PC-9 (cell line): ENCODE data around the gene C1orf105. TPM values are rescaled to one million over a fixed set of nuclear protein-coding genes. Genes with fewer than 3 reads are reported as not detected.

ENCODE experiments used
- BruUV-seq: library from RNA; stranded (reverse); fragments of 400-500 nt; replicated peaks from 2 replicates; lab custom pipeline; 2021; lab: Mats Ljungman, UMichigan
- CTCF ChIA-PET: fragments of 300-600 bp; sonication (Branson Sonifier 250); formaldehyde crosslinking; loops from one replicate; lab custom pipeline; 2022; ENCODE audit warnings: antibody characterized with exemption; lab: Charles Lee
- POLR2A ChIA-PET: fragments of 300-600 bp; sonication (Branson Sonifier 250); formaldehyde crosslinking; loops from one replicate; lab custom pipeline; 2022; ENCODE audit warnings: antibody characterized with exemption; ENCODE audit not compliant: unreplicated experiment; lab: Charles Lee
- DNase-seq, 2 experiments: peaks; one replicate each; pipeline versions ENCODE4 v3.0.0 to v3.0.0-alpha.2; 2015 to 2022; ENCODE audit warnings: mixed read lengths in 1 of 2
- H2AFZ ChIP-seq: fragments of 200-600 bp; sonication (generic); 2 replicates; pipeline ENCODE4 v1.8.1; 2017; ENCODE audit warnings: antibody characterized with exemption
- H3F3A ChIP-seq: fragments of 200-600 bp; sonication (generic); 2 replicates; pipeline ENCODE4 v1.8.1; 2017; ENCODE audit warnings: antibody characterized with exemption, mild to moderate bottlenecking, low read depth; ENCODE audit not compliant: insufficient read depth
- H3K27ac ChIP-seq: fragments of 200-600 bp; sonication (generic); 2 replicates; pipeline ENCODE4 v1.6.1; 2016; ENCODE audit warnings: mixed run types
- H3K27me3 ChIP-seq: fragments of 200-600 bp; sonication (generic); 2 replicates; pipeline ENCODE4 v1.6.1; 2016; ENCODE audit warnings: low read depth, mixed run types; ENCODE audit not compliant: insufficient read depth
- H3K36me3 ChIP-seq: fragments of 200-600 bp; sonication (generic); 2 replicates; pipeline ENCODE4 v1.6.1; 2016; ENCODE audit warnings: low read depth, mixed run types
- H3K4me1 ChIP-seq: fragments of 200-600 bp; sonication (generic); replicated peaks from 2 replicates; pipeline ENCODE4 v1.6.1; 2016; ENCODE audit warnings: mixed run types; ENCODE audit not compliant: insufficient read depth
- H3K4me2 ChIP-seq: fragments of 200-600 bp; sonication (generic); 2 replicates; pipeline ENCODE4 v1.6.1; 2017; ENCODE audit warnings: mixed run types
- H3K4me3 ChIP-seq: fragments of 200-600 bp; sonication (generic); 2 replicates; pipeline ENCODE4 v1.6.1; 2016; ENCODE audit warnings: mixed run types
- H3K79me2 ChIP-seq: fragments of 200-600 bp; sonication (generic); 2 replicates; pipeline ENCODE4 v1.6.1; 2017; ENCODE audit warnings: low read depth, mixed run types
- H3K9me2 ChIP-seq: fragments of 200-600 bp; sonication (generic); 2 replicates; pipeline ENCODE4 v1.8.1; 2017; ENCODE audit warnings: mild to moderate bottlenecking; ENCODE audit not compliant: insufficient read depth
- H3K9me3 ChIP-seq: fragments of 200-600 bp; sonication (generic); 2 replicates; pipeline ENCODE4 v1.8.1; 2016; ENCODE audit warnings: low read depth; ENCODE audit not compliant: insufficient read depth
- H4K20me1 ChIP-seq: fragments of 200-600 bp; sonication (generic); 2 replicates; pipeline ENCODE4 v1.8.1; 2017; ENCODE audit not compliant: insufficient read depth
- CTCF ChIP-seq: fragments of 200-600 bp; sonication (generic); conservative IDR thresholded peaks from 2 replicates; pipeline ENCODE4 v1.6.1; 2017; ENCODE audit warnings: mixed run types, antibody characterized with exemption, mild to moderate bottlenecking, moderate library complexity
- EZH2 ChIP-seq: fragments of 200-600 bp; sonication (generic); IDR thresholded peaks from 2 replicates; pipeline ENCODE4 v1.8.0; 2017; ENCODE audit warnings: antibody characterized with exemption, low read depth
- intact Hi-C: fragments of 100-400 bp; cut with micrococcal nuclease; formaldehyde crosslinking; loops from one replicate; pipeline ENCODE4 v1.10.0; 2022; ENCODE audit not compliant: unreplicated experiment
- total RNA-seq: library from RNA; stranded (reverse); gene quantifications from 2 replicates; pipeline ENCODE4 v1.2.3, GENCODE V29; 2021

C1orf105 gene
- total RNA-seq, 1 experiment from 2014 or later, result not detected

- Histone ChIP-seq H3K9me3 (peaks cover 5% of the 10 kb centered on the region; the same call in 1 of the 2 replicates), H4K20me1 (no peaks in the 10 kb centered on the region), H3K27ac (no peak overlapping the region), H3F3A (0 out of 2 replicates have a peak, but pooled peaks cover 4% of the 10 kb centered on the region), H3K79me2 (no peaks in the 10 kb centered on the region), H3K4me2 (no peak overlapping the region), H3K4me1 (peaks cover 16% of the 10 kb centered on the region), H3K36me3 (no peaks in the 10 kb centered on the region), H3K27me3 (no peaks in the 10 kb centered on the region), H2AFZ (no peak overlapping the region), H3K4me3 (no peak overlapping the region), H3K9me2 (no peaks in the 10 kb centered on the region)
- ChIA-PET CTCF (no interaction called here), POLR2A (no interaction called here)
- intact Hi-C loops, result no loop called here
- no peak for DNase-seq
- TF ChIP-seq EZH2, result no peak
- TF ChIP-seq CTCF, result no peak
- BruUV-seq, result no TSS peak
These were observed 1.6 kb downstream of the C1orf105 start for GRCh38 chr1:172421974-172422604.

GRCh38 chr1:172423336-172423735 lies 2.9 kb downstream of the C1orf105 start:
- Histone ChIP-seq H3K9me2 (no peaks in the 10 kb centered on the region), H2AFZ (no peak overlapping the region), H3F3A (no peaks in the 10 kb centered on the region), H3K27me3 (no peaks in the 10 kb centered on the region), H3K4me2 (no peak overlapping the region), H3K36me3 (no peaks in the 10 kb centered on the region), H3K27ac (no peak overlapping the region), H3K4me3 (no peak overlapping the region), H4K20me1 (no peaks in the 10 kb centered on the region), H3K4me1 (peaks cover 4% of the 10 kb centered on the region; the same call in 1 of the 2 replicates), H3K79me2 (no peaks in the 10 kb centered on the region), H3K9me3 (peaks cover 2% of the 10 kb centered on the region; the same call in 1 of the 2 replicates)
- DNase-seq, result no peak
- intact Hi-C loops, result no loop called here
- no TSS peak for BruUV-seq
- no peak for TF ChIP-seq EZH2
- TF ChIP-seq CTCF, result no peak
- CTCF ChIA-PET, result no interaction called here
- POLR2A ChIA-PET, result no interaction called here

- Histone ChIP-seq H3F3A (no peaks in the 10 kb centered on the region), H3K4me2 (no peak overlapping the region), H3K79me2 (no peaks in the 10 kb centered on the region), H3K9me2 (no peaks in the 10 kb centered on the region), H3K27ac (no peak overlapping the region), H3K9me3 (no peaks in the 10 kb centered on the region), H2AFZ (no peak overlapping the region), H3K36me3 (no peaks in the 10 kb centered on the region), H3K4me3 (no peak overlapping the region), H3K27me3 (no peaks in the 10 kb centered on the region), H3K4me1 (no peaks in the 10 kb centered on the region), H4K20me1 (no peaks in the 10 kb centered on the region)
- BruUV-seq, result no TSS peak
- TF ChIP-seq CTCF (no peak), EZH2 (no peak)
- POLR2A ChIA-PET, result interaction anchor here (0.5 to 0.7 kb wide), 2 partner anchors 121 to 783 kb away, joined by 3 to 21 read pairs; no protein-coding TSS in a partner anchor
- DNase-seq, result no peak
- CTCF ChIA-PET, result no interaction called here
- intact Hi-C loops, result no loop called here
These were observed 4.9 kb downstream of the C1orf105 start for GRCh38 chr1:172425339-172425738.
